Endodermal cell (in vitro differentiated cells): Measurements from ENCODE around the gene ZYX. TPM values are rescaled to one million over a fixed set of nuclear protein-coding genes. Genes with fewer than 3 reads are reported as not detected.

ENCODE experiments used
- DNase-seq: peaks from one replicate; pipeline ENCODE4 v3.0.0-alpha.2; 2017
- H3K27ac ChIP-seq: 2 replicates; pipeline ENCODE4 v1.5.1; 2013; ENCODE audit warnings: mild to moderate bottlenecking, low read depth, low read length, moderate library complexity
- H3K27me3 ChIP-seq: 2 replicates; pipeline ENCODE4 v1.6.1; 2013; ENCODE audit warnings: mild to moderate bottlenecking, low read length, moderate library complexity; ENCODE audit not compliant: insufficient read depth, control insufficient read depth, poor library complexity, severe bottlenecking
- H3K36me3 ChIP-seq: 2 replicates; pipeline ENCODE4 v1.7.0; 2013; ENCODE audit warnings: mild to moderate bottlenecking, low read length, moderate library complexity; ENCODE audit not compliant: control insufficient read depth, insufficient read depth
- H3K4me1 ChIP-seq: one replicate; pipeline ENCODE4 v1.7.0; 2013; ENCODE audit warnings: low read length; ENCODE audit not compliant: control insufficient read depth, insufficient read depth
- H3K4me3 ChIP-seq: 2 replicates; pipeline ENCODE4 v1.5.1; 2013; ENCODE audit warnings: mild to moderate bottlenecking, low read length, moderate library complexity
- H3K9ac ChIP-seq: 2 replicates; pipeline ENCODE4 v1.6.1; 2013; ENCODE audit warnings: mild to moderate bottlenecking, low read length, moderate library complexity; ENCODE audit not compliant: poor library complexity, severe bottlenecking; ENCODE audit errors: extremely low read depth
- H3K9me3 ChIP-seq: 2 replicates; pipeline ENCODE4 v1.6.1; 2013; ENCODE audit warnings: mild to moderate bottlenecking, low read length, moderate library complexity; ENCODE audit not compliant: control insufficient read depth
- H3K27ac Mint-ChIP-seq: 2 replicates; pipeline ENCODE4 v1.8.0; 2020; ENCODE audit warnings: mixed read lengths
- H3K27me3 Mint-ChIP-seq: 2 replicates; pipeline ENCODE4 v1.8.0; 2021; ENCODE audit warnings: mild to moderate bottlenecking, mixed read lengths; ENCODE audit not compliant: insufficient read depth
- H3K36me3 Mint-ChIP-seq: 2 replicates; pipeline ENCODE4 v1.8.0; 2020; ENCODE audit warnings: low read depth, mixed read lengths
- H3K4me1 Mint-ChIP-seq: 2 replicates; pipeline ENCODE4 v1.8.0; 2020; ENCODE audit warnings: mixed read lengths
- H3K4me3 Mint-ChIP-seq: 2 replicates; pipeline ENCODE4 v1.8.0; 2020; ENCODE audit warnings: mild to moderate bottlenecking, moderate library complexity, mixed read lengths
- H3K9me3 Mint-ChIP-seq: 2 replicates; pipeline ENCODE4 v1.8.0; 2020; ENCODE audit warnings: mild to moderate bottlenecking, mixed read lengths
- WGBS, 2 experiments: methylation state at CpG; one replicate each; pipeline versions ENCODE4 v1.1.5 to v1.1.7; 2013; ENCODE audit warnings: missing lambda C conversion rate in 2 of 2, mixed read lengths in 1 of 2; ENCODE audit not compliant: insufficient coverage in 1 of 2, insufficient read length in 1 of 2; 5-methylcytosine and 5-hydroxymethylcytosine counted together
- total RNA-seq, 2 donors: library from RNA; stranded (reverse); fragmentation: NEBNext Ultra II Directional in 1 of 2; extraction: Animal tissue kit (Norgen Biotek cat#: 25700) in 1 of 2; gene quantifications; 2 replicates in 1 of 2; 3 replicates in 1 of 2; pipeline ENCODE4 v1.2.1, GENCODE V29; 2021
- TF ChIP-seq, protein P1 (sequence below): fragments of 200-600 bp; sonication (generic); conservative IDR thresholded peaks from 2 replicates; pipeline ENCODE4 v1.5.0; 2021; ENCODE audit warnings: antibody characterized with exemption, mild to moderate bottlenecking

The ZYX gene
- total RNA-seq, 2 donors from 2014 or later = 127 to 161 TPM

- H3K4me1 Mint-ChIP-seq = peaks cover 25% of the 10 kb centered on the region
- H3K9me3 Mint-ChIP-seq = no peaks in the 10 kb centered on the region
- Histone ChIP-seq H3K4me3 (peak overlapping the region; percentile 89), H3K27me3 (no peaks in the 10 kb centered on the region), H3K27ac (no peak overlapping the region), H3K9ac (peak overlapping the region; percentile 98), H3K36me3 (peaks cover 21% of the 10 kb centered on the region), H3K9me3 (no peaks in the 10 kb centered on the region), H3K4me1 (peaks cover 10% of the 10 kb centered on the region)
- no peaks in the 10 kb centered on the region for H3K27me3 Mint-ChIP-seq
- H3K36me3 Mint-ChIP-seq = peaks cover 4% of the 10 kb centered on the region
- DNase-seq = no peak
- TF ChIP-seq, protein P1, sequence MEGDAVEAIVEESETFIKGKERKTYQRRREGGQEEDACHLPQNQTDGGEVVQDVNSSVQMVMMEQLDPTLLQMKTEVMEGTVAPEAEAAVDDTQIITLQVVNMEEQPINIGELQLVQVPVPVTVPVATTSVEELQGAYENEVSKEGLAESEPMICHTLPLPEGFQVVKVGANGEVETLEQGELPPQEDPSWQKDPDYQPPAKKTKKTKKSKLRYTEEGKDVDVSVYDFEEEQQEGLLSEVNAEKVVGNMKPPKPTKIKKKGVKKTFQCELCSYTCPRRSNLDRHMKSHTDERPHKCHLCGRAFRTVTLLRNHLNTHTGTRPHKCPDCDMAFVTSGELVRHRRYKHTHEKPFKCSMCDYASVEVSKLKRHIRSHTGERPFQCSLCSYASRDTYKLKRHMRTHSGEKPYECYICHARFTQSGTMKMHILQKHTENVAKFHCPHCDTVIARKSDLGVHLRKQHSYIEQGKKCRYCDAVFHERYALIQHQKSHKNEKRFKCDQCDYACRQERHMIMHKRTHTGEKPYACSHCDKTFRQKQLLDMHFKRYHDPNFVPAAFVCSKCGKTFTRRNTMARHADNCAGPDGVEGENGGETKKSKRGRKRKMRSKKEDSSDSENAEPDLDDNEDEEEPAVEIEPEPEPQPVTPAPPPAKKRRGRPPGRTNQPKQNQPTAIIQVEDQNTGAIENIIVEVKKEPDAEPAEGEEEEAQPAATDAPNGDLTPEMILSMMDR = no peak
- peak overlapping the region; percentile 81 for H3K27ac Mint-ChIP-seq
- WGBS, 2 experiments = 40 to 41% methylated on average over 13 to 14 of the region's 15 CpGs
- H3K4me3 Mint-ChIP-seq = no peak overlapping the region
These were observed 1.4 kb upstream of the ZYX start for GRCh38 chr7:143379611-143380259.

DNA sequence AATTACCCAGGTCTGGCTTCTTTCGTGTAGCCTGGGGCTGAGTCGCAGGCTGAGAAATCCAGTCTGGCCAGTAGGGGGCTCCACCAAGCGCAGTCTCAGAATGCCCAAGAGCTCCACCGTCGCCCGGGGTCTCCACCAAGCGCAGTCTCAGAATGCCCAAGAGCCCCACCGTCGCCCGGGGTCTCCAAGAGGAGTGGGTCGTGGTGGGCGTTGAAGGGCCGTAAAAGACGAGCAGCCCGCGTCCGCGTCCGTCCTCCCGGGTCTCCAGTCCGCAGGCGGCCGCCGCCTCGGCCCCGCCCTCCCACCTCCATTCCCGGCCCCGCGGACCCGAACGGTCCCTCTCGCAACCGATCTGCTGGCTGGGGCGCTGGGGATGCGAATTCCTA is 892 bp upstream of the ZYX start:
- Mint-ChIP-seq H3K9me3 (no peaks in the 10 kb centered on the region), H3K36me3 (peaks cover 4% of the 10 kb centered on the region), H3K27me3 (no peaks in the 10 kb centered on the region), H3K4me3 (no peak overlapping the region), H3K27ac (peak overlapping the region; percentile 81), H3K4me1 (peaks cover 24% of the 10 kb centered on the region)
- Histone ChIP-seq H3K9ac (peak overlapping the region; percentile 98), H3K27me3 (no peaks in the 10 kb centered on the region), H3K36me3 (peaks cover 26% of the 10 kb centered on the region), H3K4me1 (peaks cover 10% of the 10 kb centered on the region), H3K27ac (peak overlapping the region; percentile 96), H3K4me3 (peak overlapping the region; percentile 89), H3K9me3 (no peaks in the 10 kb centered on the region)
- TF ChIP-seq, protein P1 = peak; percentile 92
- peak; percentile 97 for DNase-seq
- WGBS, 2 experiments = 0% methylated on average over 2 to 35 of the region's 35 CpGs

- no peak overlapping the region for H3K4me3 Mint-ChIP-seq
These were observed 431 bp downstream of the ZYX start for GRCh38 chr7:143381427-143382125.

More at GRCh38 chr7:143381427-143382125, 431 bp downstream of the ZYX start:
- peak; percentile 58 for DNase-seq
- WGBS, 2 experiments = 0 to 2% methylated on average over 13 to 63 of the region's 64 CpGs
- Histone ChIP-seq H3K9me3 (no peaks in the 10 kb centered on the region), H3K4me1 (peaks cover 10% of the 10 kb centered on the region), H3K27ac (peak overlapping the region; percentile 21), H3K27me3 (no peaks in the 10 kb centered on the region), H3K9ac (peak overlapping the region; percentile 88), H3K36me3 (peaks cover 39% of the 10 kb centered on the region), H3K4me3 (peak overlapping the region; percentile 94)
- Mint-ChIP-seq H3K4me1 (peaks cover 20% of the 10 kb centered on the region), H3K27ac (no peak overlapping the region), H3K9me3 (no peaks in the 10 kb centered on the region), H3K27me3 (no peaks in the 10 kb centered on the region), H3K36me3 (peaks cover 4% of the 10 kb centered on the region)
- TF ChIP-seq, protein P1 = no peak
